HG03280 (cell line): ENCODE results near the gene NOP53.
"Not testable (repeated sequence)": the region's sequence is repeated elsewhere in the genome, so short reads cannot be mapped to it uniquely, and the experiment has no call there.

ENCODE experiments used
- ATAC-seq: cut with Tn5 transposase; IDR thresholded peaks from one replicate; pipeline ENCODE4 v1.9.1; 2021; ENCODE audit warnings: mild to moderate bottlenecking, moderate library complexity; ENCODE audit not compliant: unreplicated experiment

The NOP53 gene

DNA sequence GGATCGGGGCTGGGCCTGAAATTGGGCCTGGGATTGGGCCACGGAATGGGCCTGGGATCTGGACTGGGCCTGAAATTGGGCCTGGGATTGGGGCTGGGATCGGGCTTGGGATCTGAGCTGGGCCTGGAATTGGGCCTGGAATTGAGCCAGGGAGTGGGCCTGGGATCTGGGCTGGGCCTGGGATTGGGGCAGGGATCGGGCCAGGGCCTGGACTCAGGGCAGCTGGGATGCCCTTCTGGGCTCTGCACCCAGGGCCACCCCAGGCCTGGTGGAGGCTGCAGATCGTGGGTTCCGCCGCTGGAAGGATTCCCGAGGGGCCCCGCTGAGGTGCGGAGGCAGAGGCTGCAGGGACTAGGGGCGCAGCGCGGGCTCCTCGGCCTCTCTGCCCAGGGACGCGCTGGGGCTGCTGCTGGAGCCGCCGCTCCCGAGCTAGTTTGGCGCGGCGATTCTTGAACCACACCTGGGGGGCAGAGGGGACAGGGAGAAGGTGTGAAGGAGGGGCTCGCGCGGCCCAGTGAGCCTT lies 57.2 kb downstream of the NOP53 start:
- ATAC-seq, result no peak

DNA sequence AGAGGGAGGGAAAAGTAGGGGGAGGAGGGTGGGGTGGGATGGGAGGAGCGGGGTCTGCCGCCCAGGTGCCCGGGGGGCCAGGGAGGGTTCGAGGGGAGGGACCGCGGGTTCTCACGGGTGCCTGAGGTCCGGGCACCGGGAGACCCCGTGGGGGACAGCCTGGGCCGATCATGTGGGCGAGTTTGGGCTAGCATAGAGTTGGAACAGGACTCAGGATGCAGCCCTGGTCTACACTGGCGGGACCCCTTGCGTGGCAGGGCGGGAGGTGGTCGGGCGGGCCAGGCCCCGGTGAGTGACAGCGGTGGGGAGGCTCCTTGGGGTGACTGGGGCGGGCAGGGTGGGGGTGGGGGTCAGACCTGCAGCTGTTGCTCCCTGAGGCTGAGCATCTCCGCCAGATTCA lies 57.8 kb downstream of the NOP53 start:
- ATAC-seq, result not testable (repeated sequence)

GRCh38 chr19:47803671-47804070 lies 58.3 kb downstream of the NOP53 start:
- not testable (repeated sequence) for ATAC-seq

DNA sequence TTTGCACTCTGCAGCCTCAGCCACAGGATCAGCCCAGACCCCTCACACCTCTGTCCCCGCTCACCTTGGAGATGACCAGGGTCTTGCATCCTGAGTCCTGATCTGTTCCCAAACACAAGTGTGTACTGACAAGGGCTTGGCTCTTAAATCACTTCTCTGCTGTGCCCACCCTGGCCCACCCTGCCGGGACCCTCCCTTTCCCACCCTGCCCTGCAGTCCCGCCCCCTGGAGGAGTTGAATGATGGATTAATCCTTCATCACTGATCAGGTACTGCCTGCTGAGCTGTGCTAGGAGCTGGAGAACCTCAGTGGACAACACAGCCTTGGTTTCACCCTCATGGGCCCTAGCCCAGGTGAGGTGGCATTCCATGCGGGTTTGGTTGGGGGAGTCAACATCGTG lies 59.1 kb downstream of the NOP53 start, which contains the start of gene TPRX1:
TSS of gene TPRX1 (minus strand) at position 101 of the 400 bp plus-strand sequence. CDS start at position 89, 12 bp downstream.
- not testable (repeated sequence) for ATAC-seq

- ATAC-seq, result no peak
These were observed 60.0 kb downstream of the NOP53 start for GRCh38 chr19:47805313-47805712.

DNA sequence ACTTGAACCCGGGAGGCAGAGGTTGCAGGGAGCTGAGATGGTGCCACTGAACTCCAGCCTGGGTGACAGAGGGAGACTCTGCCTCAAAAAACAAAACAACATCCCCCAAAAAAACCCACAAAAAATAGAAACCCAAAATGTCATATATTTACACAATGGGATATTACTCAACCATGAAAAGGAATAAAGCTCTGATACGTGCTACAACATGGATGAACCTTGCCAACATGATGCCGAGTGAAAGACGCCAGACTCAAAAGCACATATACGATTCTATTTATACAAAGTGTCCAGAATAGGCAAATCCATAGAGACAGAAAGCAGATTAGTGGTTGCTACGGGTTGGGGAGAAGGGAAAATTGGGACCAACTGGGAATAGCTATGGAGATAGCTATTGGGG lies 61.1 kb downstream of the NOP53 start:
- ATAC-seq, result no peak
